ENCODE measurements around the gene ZNF316.

ZNF316 gene

GRCh38 chr7:6701860-6702259 lies 64.7 kb downstream of the ZNF316 start:
- no peak for DNase-seq
